Right atrium auricular region (tissue), 2 donors: Measurements from ENCODE around the gene ARIH2. TPM values are rescaled to one million over a fixed set of nuclear protein-coding genes. Genes with fewer than 3 reads are reported as not detected.

Experiments used
- DNase-seq: peaks from one replicate; pipeline ENCODE4 v3.0.0-alpha.2; 2019; ENCODE audit warnings: low spot score
- H3K27ac ChIP-seq, 2 donors: fragments of 200-600 bp; sonication (generic); 1 replicate in 1 of 2; 2 replicates in 1 of 2; pipeline ENCODE4 v1.5.1; 2016 to 2019
- H3K27me3 ChIP-seq, 2 donors: fragments of 200-600 bp; sonication (generic); one replicate each; pipeline versions ENCODE4 v1.5.1 to v1.6.0; 2017 to 2019
- H3K36me3 ChIP-seq: fragments of 200-600 bp; sonication (generic); one replicate; pipeline ENCODE4 v1.5.1; 2016
- H3K4me1 ChIP-seq, 2 donors: fragments of 200-600 bp; sonication (generic); one replicate each; pipeline versions ENCODE4 v1.5.1 to v1.6.0; 2017 to 2019
- H3K4me3 ChIP-seq, 2 donors: fragments of 200-600 bp; sonication (generic); 1 replicate in 1 of 2; 2 replicates in 1 of 2; pipeline ENCODE4 v1.5.1; 2017 to 2019; ENCODE audit warnings: mild to moderate bottlenecking in 1 of 2, moderate library complexity in 1 of 2
- H3K9me3 ChIP-seq, 2 donors: fragments of 200-600 bp; sonication (generic); one replicate each; pipeline ENCODE4 v1.5.1; 2019
- total RNA-seq, 2 donors: library from RNA; depleted of rRNA; stranded (reverse); fragments of >200 nt; gene quantifications; one replicate each; pipeline ENCODE4 v1.1.0, GENCODE V29; 2016
- TF ChIP-seq, protein P1 (sequence below), 2 donors: fragments of 200-600 bp; sonication (generic); IDR thresholded peaks; one replicate each; pipeline ENCODE4 v1.5.1; 2019; ENCODE audit warnings: antibody characterized with exemption in 2 of 2

Gene ARIH2
- total RNA-seq, 2 donors from 2014 or later: 135 to 140 TPM

DNA sequence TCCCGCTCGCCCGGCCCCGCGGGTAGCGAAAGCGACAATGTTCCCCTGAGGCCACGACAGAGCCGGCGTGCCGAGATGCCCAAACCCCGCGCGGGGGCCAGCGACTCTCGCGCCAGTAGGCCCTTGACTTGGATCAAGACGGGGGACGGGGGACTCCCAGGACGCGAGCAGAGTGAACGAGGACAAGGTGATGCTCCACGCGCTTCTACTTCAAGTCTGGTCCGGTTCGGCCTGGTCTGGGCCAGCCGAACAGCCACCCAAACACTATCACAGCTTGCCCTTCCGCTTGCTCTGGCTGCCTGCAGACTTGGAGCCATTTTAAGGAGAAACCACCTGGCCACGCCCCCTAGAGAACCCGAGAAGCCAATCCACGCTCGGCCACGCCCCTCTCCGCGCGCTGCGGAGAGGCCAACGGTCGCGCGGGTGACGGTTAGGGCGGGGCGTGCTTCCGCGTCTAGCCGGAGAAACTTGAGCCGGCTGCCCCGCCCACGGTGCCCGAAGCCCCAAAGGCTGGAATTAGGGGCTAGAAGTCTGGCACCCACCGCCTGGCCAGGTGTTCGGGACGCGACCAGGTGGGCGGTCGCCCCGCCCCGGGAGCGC lies 102.7 kb downstream of the ARIH2 start:
- Histone ChIP-seq H3K4me1 (peaks cover 0 to 64% of the 10 kb centered on the region in 2 donors), H3K36me3 (peaks cover 39% of the 10 kb centered on the region), H3K9me3 (no peaks in the 10 kb centered on the region), H3K4me3 (peak overlapping the region; percentile 85 to 94), H3K27ac (peak overlapping the region; percentile 100), H3K27me3 (no peaks in the 10 kb centered on the region)
- TF ChIP-seq, protein P1, sequence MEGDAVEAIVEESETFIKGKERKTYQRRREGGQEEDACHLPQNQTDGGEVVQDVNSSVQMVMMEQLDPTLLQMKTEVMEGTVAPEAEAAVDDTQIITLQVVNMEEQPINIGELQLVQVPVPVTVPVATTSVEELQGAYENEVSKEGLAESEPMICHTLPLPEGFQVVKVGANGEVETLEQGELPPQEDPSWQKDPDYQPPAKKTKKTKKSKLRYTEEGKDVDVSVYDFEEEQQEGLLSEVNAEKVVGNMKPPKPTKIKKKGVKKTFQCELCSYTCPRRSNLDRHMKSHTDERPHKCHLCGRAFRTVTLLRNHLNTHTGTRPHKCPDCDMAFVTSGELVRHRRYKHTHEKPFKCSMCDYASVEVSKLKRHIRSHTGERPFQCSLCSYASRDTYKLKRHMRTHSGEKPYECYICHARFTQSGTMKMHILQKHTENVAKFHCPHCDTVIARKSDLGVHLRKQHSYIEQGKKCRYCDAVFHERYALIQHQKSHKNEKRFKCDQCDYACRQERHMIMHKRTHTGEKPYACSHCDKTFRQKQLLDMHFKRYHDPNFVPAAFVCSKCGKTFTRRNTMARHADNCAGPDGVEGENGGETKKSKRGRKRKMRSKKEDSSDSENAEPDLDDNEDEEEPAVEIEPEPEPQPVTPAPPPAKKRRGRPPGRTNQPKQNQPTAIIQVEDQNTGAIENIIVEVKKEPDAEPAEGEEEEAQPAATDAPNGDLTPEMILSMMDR (IDR thresholded peaks at IDR 0.05): no peak
- peak; percentile 99 for DNase-seq

GRCh38 chr3:49021813-49022687 lies 103.4 kb downstream of the ARIH2 start, which contains the start of gene NDUFAF3:
NDUFAF3 (plus strand) TSS chr3:49022121; CDS start chr3:49022145, 24 bp downstream.
- Histone ChIP-seq H3K36me3 (peaks cover 41% of the 10 kb centered on the region), H3K27me3 (no peaks in the 10 kb centered on the region), H3K4me1 (peaks cover 0 to 63% of the 10 kb centered on the region in 2 donors), H3K4me3 (peak within 1 kb of the TSS; percentile 85 to 94), H3K9me3 (no peaks in the 10 kb centered on the region), H3K27ac (peak within 1 kb of the TSS; percentile 100)
- peak; percentile 89 for DNase-seq
- TF ChIP-seq, protein P1 (IDR thresholded peaks at IDR 0.05): peak; percentile 95 to 99

DNA sequence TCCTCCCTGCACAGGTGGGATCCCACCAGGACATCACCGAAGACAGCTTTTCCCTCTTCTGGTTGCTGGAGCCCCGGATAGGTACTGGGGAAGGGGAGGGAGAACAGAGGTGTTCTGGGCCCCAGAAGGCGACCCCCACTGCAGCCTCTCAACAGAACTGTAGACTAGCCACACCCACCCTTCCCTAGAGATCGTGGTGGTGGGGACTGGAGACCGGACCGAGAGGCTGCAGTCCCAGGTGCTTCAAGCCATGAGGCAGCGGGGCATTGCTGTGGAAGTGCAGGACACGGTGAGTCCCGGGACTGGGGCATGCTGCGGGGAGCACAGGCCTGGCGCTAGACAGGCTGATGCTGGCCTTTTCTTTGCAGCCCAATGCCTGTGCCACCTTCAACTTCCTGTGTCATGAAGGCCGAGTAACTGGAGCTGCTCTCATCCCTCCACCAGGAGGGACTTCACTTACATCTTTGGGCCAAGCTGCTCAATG lies 104.1 kb downstream of the ARIH2 start:
- peaks cover 0 to 58% of the 10 kb centered on the region in 2 donors for H3K4me1 ChIP-seq
- peaks cover 41% of the 10 kb centered on the region for H3K36me3 ChIP-seq
- H3K27me3 ChIP-seq: no peaks in the 10 kb centered on the region
- peak overlapping the region; percentile 100 for H3K27ac ChIP-seq
- TF ChIP-seq, protein P1 (IDR thresholded peaks at IDR 0.05): no peak
- H3K9me3 ChIP-seq: no peaks in the 10 kb centered on the region
- H3K4me3 ChIP-seq: peak overlapping the region; percentile 85 to 94
- no peak for DNase-seq

DNA sequence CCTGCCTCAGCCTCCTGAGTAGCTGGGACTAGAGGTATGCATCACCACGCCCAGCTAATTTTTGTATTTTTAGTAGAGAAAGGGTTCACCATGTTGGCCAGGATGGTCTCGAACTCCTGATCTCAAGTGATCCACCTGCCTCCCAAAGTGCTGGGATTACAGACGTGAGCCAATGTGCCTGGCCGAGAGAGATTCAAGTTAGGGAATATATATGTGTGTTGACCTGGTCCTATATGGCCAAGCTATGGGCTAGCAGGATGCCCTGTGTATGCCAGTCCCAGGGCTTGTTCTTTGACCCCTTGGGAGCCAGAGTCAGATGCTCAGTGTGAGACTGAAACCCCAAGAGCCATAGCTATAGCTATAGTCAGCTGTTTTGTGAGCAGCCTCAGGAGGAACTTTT lies 105.1 kb downstream of the ARIH2 start:
- Histone ChIP-seq H3K9me3 (no peaks in the 10 kb centered on the region), H3K4me3 (no peak overlapping the region), H3K27me3 (no peaks in the 10 kb centered on the region), H3K4me1 (peaks cover 0 to 60% of the 10 kb centered on the region in 2 donors), H3K27ac (no peak overlapping the region), H3K36me3 (peaks cover 41% of the 10 kb centered on the region)
- DNase-seq: no peak
- TF ChIP-seq, protein P1 (IDR thresholded peaks at IDR 0.05): no peak

DNA sequence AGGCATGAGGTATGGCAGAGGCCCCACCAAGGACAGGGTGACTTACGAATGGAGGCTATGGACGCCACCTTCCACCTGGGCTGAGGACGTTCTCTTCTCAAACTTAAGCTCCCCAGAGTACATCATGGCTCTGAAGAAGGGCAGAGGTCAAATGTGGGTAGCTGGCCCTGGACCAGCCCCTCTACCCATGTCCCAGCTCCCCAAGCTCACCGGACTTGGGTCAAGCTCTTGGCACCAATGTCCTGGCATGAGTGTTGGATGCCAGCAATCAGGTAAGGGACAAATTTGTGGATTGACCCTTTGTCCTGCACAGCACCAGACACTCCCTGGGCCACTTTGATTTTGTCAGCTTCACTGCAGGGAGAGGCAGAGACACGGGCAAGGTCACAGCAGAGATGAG lies 105.8 kb downstream of the ARIH2 start:
- H3K4me1 ChIP-seq: peaks cover 0 to 57% of the 10 kb centered on the region in 2 donors

More for the DNA sequence above, 105.8 kb downstream of the ARIH2 start:
- no peak for DNase-seq
- peaks cover 41% of the 10 kb centered on the region for H3K36me3 ChIP-seq
- no peaks in the 10 kb centered on the region for H3K9me3 ChIP-seq
- H3K27ac ChIP-seq: no peak overlapping the region
- no peak overlapping the region for H3K4me3 ChIP-seq
- TF ChIP-seq, protein P1 (IDR thresholded peaks at IDR 0.05): no peak
- no peaks in the 10 kb centered on the region for H3K27me3 ChIP-seq
